HFF-Myc (cell line): ENCODE data around the gene B2M.
A peak's percentile ranks its signal among the peaks of the same experiment; 100 is the strongest.
"Not testable (repeated sequence)": the region's sequence is repeated elsewhere in the genome, so short reads cannot be mapped to it uniquely, and the experiment has no call there.

ENCODE experiments used
- DNase-seq: peaks from one replicate; pipeline ENCODE4 v3.0.0-alpha.2; 2011; ENCODE audit warnings: low read depth; ENCODE audit errors: extremely low read depth
- H3K4me3 ChIP-seq: replicated peaks from 2 replicates; pipeline ENCODE4 v1.5.1; 2011; ENCODE audit warnings: low read depth, mild to moderate bottlenecking, control low read depth, low read length
- TF ChIP-seq, protein P1 (sequence below): IDR thresholded peaks from 2 replicates; pipeline ENCODE4 v1.5.1; 2012; ENCODE audit warnings: mild to moderate bottlenecking, low read depth, low read length, control low read depth; ENCODE audit errors: missing control alignments

Gene B2M

DNA sequence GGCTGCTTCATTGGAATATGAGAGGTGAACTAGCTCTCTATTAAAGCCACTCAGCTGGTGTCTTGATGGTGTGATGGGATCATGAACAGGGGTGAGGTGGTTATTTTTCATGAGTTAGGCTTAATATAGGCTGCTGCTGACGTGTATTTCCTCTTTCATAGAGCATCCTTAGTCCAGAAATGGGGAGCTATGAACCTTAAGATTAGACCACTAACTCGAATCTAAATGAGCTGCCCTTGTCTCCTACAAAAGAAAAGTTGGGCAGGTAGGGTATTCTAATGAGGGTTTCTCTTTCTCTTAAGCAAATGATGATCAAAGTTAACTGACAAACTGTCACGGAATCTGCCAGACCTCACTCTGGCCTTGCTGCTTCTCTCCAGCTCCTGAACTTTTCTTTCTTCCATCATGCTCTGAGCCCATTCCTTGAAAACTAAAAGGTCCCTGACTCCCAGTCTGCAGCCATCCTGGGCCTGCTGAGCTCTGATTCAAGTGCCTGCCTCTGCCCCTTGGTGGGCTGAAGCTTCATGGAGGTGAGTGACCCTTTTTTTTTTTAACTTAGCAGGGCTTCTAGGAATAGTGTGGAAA is 25.0 kb downstream of the B2M start, which contains the start of gene TRIM69:
TSS of gene TRIM69 (plus strand) at position 348 of the 585 bp plus-strand sequence. CDS start at position 525, 177 bp downstream.
- no peak for DNase-seq
- H3K4me3 ChIP-seq = no peak within 1 kb of the TSS

DNA sequence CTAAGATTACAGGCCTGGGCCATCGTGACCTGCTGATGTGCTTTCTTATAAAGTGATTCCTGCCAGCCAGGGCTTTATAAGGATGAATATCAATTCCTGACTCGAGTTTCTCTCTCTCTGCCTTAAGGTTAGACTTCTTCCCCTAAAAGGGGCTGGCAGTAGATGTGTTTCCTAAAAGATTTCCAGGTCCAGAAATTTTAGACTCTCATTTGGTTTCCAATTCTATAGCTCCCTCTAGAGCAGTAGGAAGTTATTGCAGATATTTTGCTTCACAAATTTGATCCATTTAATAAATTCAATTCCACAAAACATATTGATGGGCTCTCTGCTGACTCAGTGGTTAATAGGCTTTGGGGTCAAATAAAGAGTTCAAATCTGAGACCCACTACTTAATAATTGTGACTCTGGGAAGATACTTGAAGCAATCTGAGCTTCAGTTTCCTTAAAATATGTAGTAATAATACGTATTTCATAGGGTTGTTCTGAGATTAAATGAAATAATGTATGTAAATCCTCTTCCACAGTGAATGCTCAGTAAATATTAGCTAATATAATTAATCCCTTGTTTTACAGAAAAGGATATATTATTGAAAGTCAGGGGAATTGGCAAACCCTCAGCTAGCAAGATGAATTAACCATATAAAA is 27.1 kb downstream of the B2M start:
- no peak overlapping the region for H3K4me3 ChIP-seq
- DNase-seq = no peak
- TF ChIP-seq, protein P1, sequence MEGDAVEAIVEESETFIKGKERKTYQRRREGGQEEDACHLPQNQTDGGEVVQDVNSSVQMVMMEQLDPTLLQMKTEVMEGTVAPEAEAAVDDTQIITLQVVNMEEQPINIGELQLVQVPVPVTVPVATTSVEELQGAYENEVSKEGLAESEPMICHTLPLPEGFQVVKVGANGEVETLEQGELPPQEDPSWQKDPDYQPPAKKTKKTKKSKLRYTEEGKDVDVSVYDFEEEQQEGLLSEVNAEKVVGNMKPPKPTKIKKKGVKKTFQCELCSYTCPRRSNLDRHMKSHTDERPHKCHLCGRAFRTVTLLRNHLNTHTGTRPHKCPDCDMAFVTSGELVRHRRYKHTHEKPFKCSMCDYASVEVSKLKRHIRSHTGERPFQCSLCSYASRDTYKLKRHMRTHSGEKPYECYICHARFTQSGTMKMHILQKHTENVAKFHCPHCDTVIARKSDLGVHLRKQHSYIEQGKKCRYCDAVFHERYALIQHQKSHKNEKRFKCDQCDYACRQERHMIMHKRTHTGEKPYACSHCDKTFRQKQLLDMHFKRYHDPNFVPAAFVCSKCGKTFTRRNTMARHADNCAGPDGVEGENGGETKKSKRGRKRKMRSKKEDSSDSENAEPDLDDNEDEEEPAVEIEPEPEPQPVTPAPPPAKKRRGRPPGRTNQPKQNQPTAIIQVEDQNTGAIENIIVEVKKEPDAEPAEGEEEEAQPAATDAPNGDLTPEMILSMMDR = peak; percentile 60

More for the DNA sequence above, 25.0 kb downstream of the B2M start, which contains the start of gene TRIM69:
- TF ChIP-seq, protein P1 = no peak

GRCh38 chr15:44739222-44739847 is 28.0 kb downstream of the B2M start:
- H3K4me3 ChIP-seq, DNase-seq: not testable (repeated sequence)

- not testable (repeated sequence) for H3K4me3 ChIP-seq, DNase-seq
Measured at GRCh38 chr15:44743454-44743853, 32.1 kb downstream of the B2M start.

DNA sequence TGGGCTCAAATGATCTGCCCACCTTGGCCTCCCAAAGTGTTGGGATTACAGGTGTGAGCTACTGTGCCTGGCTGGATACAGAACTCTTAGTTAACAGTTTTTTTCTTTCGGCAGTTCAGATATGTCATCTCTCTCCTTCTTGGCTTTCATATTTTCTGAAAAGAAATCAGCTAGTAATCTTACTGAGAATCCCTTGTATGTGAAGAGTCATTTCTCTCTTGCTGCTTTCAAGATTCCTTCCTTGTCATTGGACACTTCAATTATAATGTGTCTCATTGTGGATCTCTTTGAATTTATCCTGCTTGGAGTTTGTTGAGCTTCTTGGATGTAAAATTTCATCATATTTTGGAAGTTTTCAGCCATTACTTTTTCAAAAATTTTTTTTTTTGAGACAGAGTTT is 42.0 kb downstream of the B2M start:
- H3K4me3 ChIP-seq = no peak overlapping the region
- TF ChIP-seq, protein P1 = no peak
- no peak for DNase-seq

- TF ChIP-seq, protein P1 = no peak
Measured at GRCh38 chr15:44763187-44763586, 51.9 kb downstream of the B2M start.

DNA sequence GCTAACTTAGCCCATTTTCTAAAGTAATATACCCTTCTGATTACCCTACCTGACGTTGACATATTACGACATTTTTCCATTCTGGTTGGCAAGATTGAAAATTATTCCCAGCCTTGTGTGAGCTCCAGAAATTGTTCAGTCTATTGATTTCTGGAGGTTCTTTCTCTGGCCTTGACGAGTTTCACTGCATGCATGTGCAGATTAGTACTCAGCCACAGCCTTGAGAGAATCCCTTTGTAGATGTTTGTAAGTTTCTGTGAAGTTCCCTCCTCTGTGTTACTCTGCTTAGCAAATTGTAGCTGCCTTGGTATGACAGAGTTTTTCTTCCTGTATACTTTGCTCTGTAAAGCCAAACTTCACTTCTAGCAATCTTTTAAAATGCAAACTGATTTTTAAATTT is 52.5 kb downstream of the B2M start:
- no peak for DNase-seq
- H3K4me3 ChIP-seq = no peak overlapping the region
- TF ChIP-seq, protein P1 = no peak

More at GRCh38 chr15:44763187-44763586, 51.9 kb downstream of the B2M start:
- H3K4me3 ChIP-seq = no peak overlapping the region
- DNase-seq = no peak
